ENCODE measurements around the gene SESTD1. TPM values are rescaled to one million over a fixed set of nuclear protein-coding genes. Genes with fewer than 3 reads are reported as not detected.

SESTD1 gene
- total and polyA plus RNA-seq, 2 of the 4 experiments (the other 2 are of a cell fraction), result 8.4 to 12.7 TPM

DNA sequence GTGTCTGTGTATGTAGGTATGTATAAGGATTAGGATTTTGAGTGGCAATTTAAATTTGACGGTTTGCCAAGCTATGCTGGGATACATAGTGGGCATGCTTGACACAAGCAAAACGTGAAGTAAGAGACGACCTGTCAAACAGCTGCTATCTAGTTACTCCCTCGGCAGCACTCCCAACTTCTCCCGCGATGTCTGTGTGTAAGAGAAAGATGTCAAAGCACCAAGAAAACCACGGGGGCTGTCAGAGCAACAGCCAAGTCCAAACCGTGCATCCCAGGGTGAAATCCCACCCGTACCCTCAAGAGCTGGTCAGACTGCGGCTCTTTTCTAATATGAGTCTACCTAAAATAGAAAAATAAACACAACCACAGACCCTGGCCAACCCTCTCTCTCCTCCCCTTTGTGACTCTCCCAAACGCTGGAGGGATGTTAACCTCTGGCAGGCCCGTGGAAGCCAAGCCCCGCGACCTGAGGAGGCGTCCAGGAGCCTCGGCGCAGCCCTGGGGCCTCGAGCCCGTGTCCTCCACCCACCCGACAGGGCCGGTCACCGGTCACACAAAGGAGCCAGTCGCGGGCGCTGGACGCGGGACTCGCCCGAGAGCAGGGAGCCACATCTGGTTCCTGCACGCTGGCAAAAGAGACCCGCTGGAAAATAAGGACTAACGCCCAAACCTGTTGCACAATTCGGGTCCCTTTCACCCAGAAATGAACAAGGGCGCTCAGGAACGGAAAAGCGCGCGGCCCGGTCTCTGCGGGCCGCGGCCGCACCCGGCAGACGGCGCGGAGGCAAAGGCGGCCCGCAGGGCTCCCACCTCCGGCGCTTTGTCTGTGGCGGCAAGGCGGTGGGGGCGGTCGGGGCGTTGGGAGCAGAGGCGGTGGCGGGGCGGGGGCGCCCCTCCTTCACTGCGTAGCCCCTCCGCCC is 925 bp downstream of the SESTD1 start:
- Histone ChIP-seq H3K56ac (ENCODE audit: extremely low read depth, insufficient read depth, low read length) (no peak overlapping the region), H2BK120ac (ENCODE audit: low read depth, low read length) (peak overlapping the region; percentile 46), H3K4me3 (ENCODE audit: insufficient read depth, low read depth, low read length) (peak overlapping the region; percentile 95), H3K18ac (ENCODE audit: low read depth, low read length) (peak overlapping the region; percentile 13; the same call in 1 of the 2 replicates), H3K4me2 (ENCODE audit: low read depth, low read length) (peak overlapping the region; percentile 98), H3K23ac (ENCODE audit: low read depth, low read length) (peak overlapping the region; percentile 82), H3K9ac (ENCODE audit: low read depth, low read length) (peak overlapping the region; percentile 82), H2AK9ac (replicated peaks; ENCODE audit: low read depth, low read length, poor library complexity) (peak overlapping the region; percentile 95), H3K9me1 (ENCODE audit: insufficient read depth, low read length) (no peaks in the 10 kb centered on the region), H2AK5ac (ENCODE audit: low read depth, low read length) (no peak overlapping the region), H2BK20ac (ENCODE audit: low read depth, low read length) (no peak overlapping the region), H2AFZ (replicated peaks; ENCODE audit: low read length, poor library complexity) (peak overlapping the region; percentile 93), H2BK5ac (ENCODE audit: low read depth, low read length, poor library complexity, severe bottlenecking) (peak overlapping the region; percentile 53), H3K9me3 (ENCODE audit: control insufficient read depth, insufficient read depth, low read length) (no peaks in the 10 kb centered on the region), H4K8ac (ENCODE audit: low read depth in 2 of 2, low read length in 2 of 2) (peak overlapping the region; percentile 4 to 16; a peak in 3 of 4 replicates), H3K4ac (ENCODE audit: low read depth, low read length) (peak overlapping the region; percentile 89), H3K36me3 (ENCODE audit: control insufficient read depth, insufficient read depth, low read length) (no peaks in the 10 kb centered on the region), H4K20me1 (ENCODE audit: insufficient read depth, low read length) (no peaks in the 10 kb centered on the region; the same call in 1 of the 2 replicates), H3K27ac (ENCODE audit: insufficient read depth, low read length) (peak overlapping the region; percentile 50), H2BK15ac (ENCODE audit: low read depth, low read length) (no peak overlapping the region), H3K27me3 (ENCODE audit: control insufficient read depth, insufficient read depth, low read length) (no peaks in the 10 kb centered on the region), H4K5ac (ENCODE audit: low read depth, low read length) (peak overlapping the region; percentile 4; the same call in 1 of the 2 replicates), H3K14ac (replicated peaks; ENCODE audit: low read depth, low read length) (peak overlapping the region; percentile 74), H4K91ac (ENCODE audit: insufficient read depth, low read depth, low read length) (no peak overlapping the region), H3K4me1 (ENCODE audit: control insufficient read depth, insufficient read depth, low read length) (peaks cover 2% of the 10 kb centered on the region), H3K79me1 (ENCODE audit: low read depth in 1 of 2, low read length in 2 of 2) (peaks cover 3 to 17% of the 10 kb centered on the region in 2 experiments; a peak in 3 of 4 replicates)
- intact Hi-C loops (cut with micrococcal nuclease) (loop anchor here (5.0 kb wide), 1 partner anchor 79 kb away; no protein-coding TSS in a partner anchor), dilution Hi-C loops (cut with HindIII; ENCODE audit: low sequenced_read_pairs, unreplicated experiment) (no loop called here), in situ Hi-C loops (cut with MboI; ENCODE audit: low sequenced_read_pairs) (no loop called here)
- no peak for TF ChIP-seq MAZ (IDR thresholded peaks at IDR 0.05; ENCODE audit: borderline replicate concordance, low read depth, low read length)
- peak; percentile 65 for TF ChIP-seq CEBPB (IDR thresholded peaks at IDR 0.05; ENCODE audit: low read depth, low read length)
- TF ChIP-seq MXI1 (IDR thresholded peaks at IDR 0.05; ENCODE audit: borderline replicate concordance, low read depth, low read length), result peak; percentile 63; the same call in 1 of the 2 replicates
- ATAC-seq (ENCODE audit: low read depth), result peak; percentile 43
- BruUV-seq (replicated peaks), result no TSS peak
- ChIA-PET CTCF (interaction anchor here (0.9 to 1.5 kb wide), 2 partner anchors 10 to 45 kb away, joined by 3 to 5 read pairs; no protein-coding TSS in a partner anchor), POLR2A (ENCODE audit: unreplicated experiment) (no interaction called here)
- DNase-seq, result peak; percentile 57
- WGBS, 2 experiments (ENCODE audit: extremely low coverage in 2 of 2, insufficient read length in 1 of 2), result 0% methylated on average over 18 of the region's 62 CpGs; no CpG with 5 or more reads in 1 of the 2 experiments
